Prostate gland (tissue), 2 donors: Measurements from ENCODE around the gene SIGLEC1. TPM values are rescaled to one million over a fixed set of nuclear protein-coding genes. Genes with fewer than 3 reads are reported as not detected.

Experiments used
- DNase-seq: peaks from one replicate; pipeline ENCODE4 v3.0.0-alpha.2; 2019; ENCODE audit warnings: low spot score
- H3K27ac ChIP-seq, 2 donors: fragments of 200-600 bp; sonication (generic); 2 replicates each; pipeline ENCODE4 v1.5.1; 2017 to 2019
- H3K27me3 ChIP-seq: fragments of 200-600 bp; sonication (generic); replicated peaks from 2 replicates; pipeline ENCODE4 v1.5.1; 2019; ENCODE audit not compliant: insufficient read depth
- H3K36me3 ChIP-seq, 2 donors: fragments of 200-600 bp; sonication (generic); 1 replicate in 1 of 2; 2 replicates in 1 of 2; pipeline versions ENCODE4 v1.5.1 to v1.8.1; 2017 to 2019
- H3K4me1 ChIP-seq: fragments of 200-600 bp; sonication (generic); replicated peaks from 2 replicates; pipeline ENCODE4 v1.5.1; 2019
- H3K4me3 ChIP-seq, 2 donors: fragments of 200-600 bp; sonication (generic); 2 replicates each; pipeline ENCODE4 v1.5.1; 2017 to 2019
- H3K9me3 ChIP-seq: fragments of 200-600 bp; sonication (generic); 2 replicates; pipeline ENCODE4 v1.5.1; 2017
- CTCF ChIP-seq, 4 experiments: fragments of 200-600 bp in 2 of 4; fragments of 450-650 bp in 2 of 4; sonication (generic) in 2 of 4; IDR thresholded peaks; 1 replicate in 3 of 4; 2 replicates in 1 of 4; pipeline ENCODE4 v1.5.1; 2016 to 2019; ENCODE audit warnings: antibody characterized with exemption in 4 of 4, mild to moderate bottlenecking in 2 of 4, moderate library complexity in 2 of 4
- POLR2A ChIP-seq: fragments of 450-650 bp; IDR thresholded peaks from one replicate; pipeline ENCODE4 v1.6.1; 2016; ENCODE audit warnings: antibody characterized with exemption, mild to moderate bottlenecking
- POLR2AphosphoS5 ChIP-seq: sonication (generic); formaldehyde crosslinking; IDR thresholded peaks from one replicate; pipeline ENCODE4 v1.6.1; 2017; ENCODE audit warnings: antibody characterized with exemption
- WGBS: methylation state at CpG from one replicate; pipeline ENCODE4 v1.1.5; 2018; 5-methylcytosine and 5-hydroxymethylcytosine counted together
- intact Hi-C: fragments of 100-400 bp; cut with DNase I; formaldehyde crosslinking; loops from one replicate; pipeline ENCODE4 v1.14.2; 2022
- total RNA-seq, 2 donors: library from RNA; depleted of rRNA; stranded (reverse); fragments of >200 nt; gene quantifications; one replicate each; pipeline ENCODE4 v1.1.0, GENCODE V29; 2016

SIGLEC1 gene
- total RNA-seq, 2 donors from 2014 or later: 0.32 to 5.3 TPM

- H3K4me3 ChIP-seq: no peak overlapping the region
- no peak overlapping the region for H3K27ac ChIP-seq
- H3K4me1 ChIP-seq: peaks cover 3% of the 10 kb centered on the region
- H3K27me3 ChIP-seq: no peaks in the 10 kb centered on the region
- H3K9me3 ChIP-seq: no peaks in the 10 kb centered on the region
- WGBS: 75% methylated on average over 7 of the region's 7 CpGs
- no peak for DNase-seq
- TF ChIP-seq CTCF (IDR thresholded peaks at IDR 0.05) (no peak), POLR2A (no peak), POLR2AphosphoS5 (no peak)
- intact Hi-C loops: no loop called here
- H3K36me3 ChIP-seq: no peaks in the 10 kb centered on the region
Measured at GRCh38 chr20:3741836-3742458, 29.5 kb upstream of the SIGLEC1 start.

- H3K27me3 ChIP-seq: no peaks in the 10 kb centered on the region
- no peak for TF ChIP-seq POLR2A
- no peak for TF ChIP-seq POLR2AphosphoS5
- no peak for TF ChIP-seq CTCF (IDR thresholded peaks at IDR 0.05)
- no peaks in the 10 kb centered on the region for H3K9me3 ChIP-seq
- H3K36me3 ChIP-seq: no peaks in the 10 kb centered on the region
- H3K27ac ChIP-seq: no peak overlapping the region
- WGBS: 92% methylated on average over 15 of the region's 15 CpGs
- intact Hi-C loops: no loop called here
- H3K4me3 ChIP-seq: no peak overlapping the region
- H3K4me1 ChIP-seq: peaks cover 3% of the 10 kb centered on the region
- no peak for DNase-seq
Measured at GRCh38 chr20:3740615-3741301, 28.4 kb upstream of the SIGLEC1 start.

GRCh38 chr20:3739926-3740451 is 27.6 kb upstream of the SIGLEC1 start:
- Histone ChIP-seq H3K4me3 (no peak overlapping the region), H3K36me3 (no peaks in the 10 kb centered on the region), H3K9me3 (no peaks in the 10 kb centered on the region), H3K4me1 (peaks cover 3% of the 10 kb centered on the region), H3K27ac (no peak overlapping the region), H3K27me3 (no peaks in the 10 kb centered on the region)
- intact Hi-C loops: no loop called here
- no peak for DNase-seq
- TF ChIP-seq POLR2A: no peak
- no peak for TF ChIP-seq CTCF (IDR thresholded peaks at IDR 0.05)
- no peak for TF ChIP-seq POLR2AphosphoS5
- 90% methylated on average over 7 of the region's 7 CpGs for WGBS

GRCh38 chr20:3739054-3739925 is 26.9 kb upstream of the SIGLEC1 start:
- 79% methylated on average over 18 of the region's 19 CpGs for WGBS
- Histone ChIP-seq H3K36me3 (no peaks in the 10 kb centered on the region), H3K9me3 (no peaks in the 10 kb centered on the region), H3K27me3 (no peaks in the 10 kb centered on the region), H3K4me1 (peaks cover 3% of the 10 kb centered on the region), H3K4me3 (no peak overlapping the region), H3K27ac (no peak overlapping the region)
- DNase-seq: no peak
- TF ChIP-seq CTCF (IDR thresholded peaks at IDR 0.05): no peak
- no peak for TF ChIP-seq POLR2A
- no peak for TF ChIP-seq POLR2AphosphoS5
- intact Hi-C loops: no loop called here
